HCT116 (cell line): Measurements from ENCODE around the gene ATL2. TPM values are rescaled to one million over a fixed set of nuclear protein-coding genes. Genes with fewer than 3 reads are reported as not detected.

ENCODE experiments used
- ATAC-seq: fragments of 200-7000 bp; cut with Tn5 transposase; 2 replicates; pipeline ENCODE4 v1.9.1; 2020; ENCODE audit warnings: mild to moderate bottlenecking, moderate library complexity
- BruUV-seq: library from RNA; stranded (reverse); fragments of 400-500 nt; replicated peaks from 2 replicates; lab custom pipeline; 2021; lab: Mats Ljungman, UMichigan
- CTCF ChIA-PET: fragments of 300-600 bp; sonication (Branson Sonifier 250); formaldehyde crosslinking; loops from one replicate; lab custom pipeline; 2021; ENCODE audit warnings: antibody characterized with exemption; lab: Charles Lee
- POLR2A ChIA-PET: fragments of 300-600, 350-600 bp; sonication (Branson Sonifier 250); formaldehyde crosslinking; loops from one replicate; lab custom pipeline; 2021; ENCODE audit warnings: antibody characterized with exemption; lab: Charles Lee
- RAD21 ChIA-PET, 2 experiments: fragments of 300-600 bp; sonication (Branson Sonifier 250); formaldehyde crosslinking; loops; one replicate each; lab custom pipeline; 2023; ENCODE audit warnings: low total read pairs in 2 of 2; ENCODE audit not compliant: uncharacterized antibody in 2 of 2, unreplicated experiment in 2 of 2, low non-redundant PET in 1 of 2; lab: Charles Lee
- DNase-seq: peaks from one replicate; pipeline ENCODE4 v3.0.0-alpha.2; 2010; ENCODE audit warnings: low read depth, low spot score
- H2AFZ ChIP-seq: fragments of 200-600 bp; shearing (Covaris generic), sonication (generic); 2 replicates; pipeline ENCODE4 v1.6.1; 2017; ENCODE audit warnings: low read depth, mixed run types, mixed read lengths, antibody characterized with exemption, low read length; ENCODE audit not compliant: poor library complexity, severe bottlenecking
- H3K27ac ChIP-seq: 2 replicates; pipeline ENCODE4 v1.5.1; 2012; ENCODE audit warnings: low read depth, low read length
- H3K27me3 ChIP-seq: fragments of 200-600 bp; sonication (generic); 2 replicates; pipeline ENCODE4 v1.6.1; 2016; ENCODE audit warnings: mixed run types, low read length, mixed read lengths; ENCODE audit not compliant: insufficient read depth
- H3K36me3 ChIP-seq, 2 experiments: fragments of 200-500 bp in 1 of 2; fragments of 200-600 bp in 1 of 2; sonication (Bioruptor generic) in 1 of 2; sonication (generic) in 1 of 2; 2 replicates each; pipeline versions ENCODE4 v1.5.1 to v1.6.1; 2014 to 2016; ENCODE audit warnings: low read length in 2 of 2, inconsistent platforms in 1 of 2, mixed read lengths in 1 of 2, mixed run types in 1 of 2; ENCODE audit not compliant: insufficient read depth in 2 of 2, control insufficient read depth in 1 of 2
- H3K4me1 ChIP-seq, 2 experiments: fragments of 200-600 bp in 1 of 2; sonication (generic) in 1 of 2; 2 replicates each; pipeline versions ENCODE4 v1.5.1 to v1.6.1; 2012 to 2017; ENCODE audit warnings: low read length in 2 of 2, inconsistent platforms in 1 of 2, mild to moderate bottlenecking in 1 of 2, mixed read lengths in 1 of 2, mixed run types in 1 of 2, moderate library complexity in 1 of 2; ENCODE audit not compliant: insufficient read depth in 2 of 2, control insufficient read depth in 1 of 2
- H3K4me2 ChIP-seq: fragments of 200-600 bp; sonication (generic); 2 replicates; pipeline ENCODE4 v1.6.1; 2017; ENCODE audit warnings: mixed run types, low read length, mixed read lengths
- H3K4me3 ChIP-seq, 2 experiments: fragments of 200-600 bp in 1 of 2; sonication (generic) in 1 of 2; replicated peaks in 1 of 2; 2 replicates each; pipeline ENCODE4 v1.5.1; 2011 to 2016; ENCODE audit warnings: low read length in 2 of 2, control low read depth in 1 of 2, low read depth in 1 of 2, mild to moderate bottlenecking in 1 of 2, mixed read lengths in 1 of 2, mixed run types in 1 of 2
- H3K79me2 ChIP-seq: fragments of 200-600 bp; sonication (generic); 2 replicates; pipeline ENCODE4 v1.6.1; 2017; ENCODE audit warnings: mild to moderate bottlenecking, mixed run types, low read length, moderate library complexity, mixed read lengths; ENCODE audit not compliant: insufficient read depth
- H3K9ac ChIP-seq: fragments of 200-600 bp; sonication (generic); 2 replicates; pipeline ENCODE4 v1.6.1; 2016; ENCODE audit warnings: low read length, mixed read lengths
- H3K9me2 ChIP-seq: fragments of 200-600 bp; sonication (generic), shearing (Covaris generic); 2 replicates; pipeline ENCODE4 v1.6.1; 2017; ENCODE audit warnings: mixed run types, mild to moderate bottlenecking, moderate library complexity; ENCODE audit not compliant: insufficient read depth
- H3K9me3 ChIP-seq, 2 experiments: fragments of 200-500 bp in 1 of 2; fragments of 200-600 bp in 1 of 2; sonication (Bioruptor generic) in 1 of 2; sonication (generic) in 1 of 2; 2 replicates each; pipeline ENCODE4 v1.6.1; 2014 to 2017; ENCODE audit warnings: low read length in 2 of 2, mixed read lengths in 2 of 2, inconsistent platforms in 1 of 2, low read depth in 1 of 2, mild to moderate bottlenecking in 1 of 2, mixed run types in 1 of 2, moderate library complexity in 1 of 2; ENCODE audit not compliant: control insufficient read depth in 1 of 2, insufficient read depth in 1 of 2
- H4K20me1 ChIP-seq: fragments of 200-600 bp; sonication (generic), shearing (Covaris generic); 2 replicates; pipeline ENCODE4 v1.6.1; 2017; ENCODE audit warnings: mixed run types, mild to moderate bottlenecking, moderate library complexity; ENCODE audit not compliant: insufficient read depth
- CEBPB ChIP-seq: IDR thresholded peaks from 2 replicates; pipeline ENCODE4 v1.6.1; 2012; ENCODE audit warnings: low read depth
- EGR1 ChIP-seq: IDR thresholded peaks from 2 replicates; pipeline ENCODE4 v1.6.1; 2012; ENCODE audit warnings: low read depth
- ELF1 ChIP-seq: IDR thresholded peaks from 2 replicates; pipeline ENCODE4 v1.6.1; 2012; ENCODE audit warnings: low read depth, borderline replicate concordance
- EZH2 ChIP-seq: fragments of 200-600 bp; sonication (generic); IDR thresholded peaks from 2 replicates; pipeline ENCODE4 v1.6.1; 2017; ENCODE audit warnings: antibody characterized with exemption, mixed run types
- EZH2phosphoT487 ChIP-seq: fragments of 200-600 bp; IDR thresholded peaks from 2 replicates; pipeline ENCODE4 v1.6.1; 2018; ENCODE audit warnings: antibody characterized with exemption, borderline replicate concordance
- FOSL1 ChIP-seq: IDR thresholded peaks from 2 replicates; pipeline ENCODE4 v1.6.1; 2012; ENCODE audit warnings: low read depth
- POLR2A ChIP-seq: IDR thresholded peaks from 2 replicates; pipeline ENCODE4 v1.7.0; 2011; ENCODE audit warnings: borderline replicate concordance; ENCODE audit not compliant: insufficient read depth, insufficient read length; ENCODE audit errors: extremely low read depth
- RAD21 ChIP-seq: IDR thresholded peaks from 2 replicates; pipeline ENCODE4 v1.6.1; 2012; ENCODE audit warnings: low read depth, mild to moderate bottlenecking
- SIN3A ChIP-seq: IDR thresholded peaks from 2 replicates; pipeline ENCODE4 v1.6.1; 2012; ENCODE audit warnings: low read depth
- SP1 ChIP-seq: IDR thresholded peaks from 2 replicates; pipeline ENCODE4 v1.6.1; 2012; ENCODE audit warnings: low read depth
- SRF ChIP-seq: IDR thresholded peaks from 2 replicates; pipeline ENCODE4 v1.6.1; 2012; ENCODE audit warnings: low read depth
- TCF7L2 ChIP-seq: IDR thresholded peaks from 2 replicates; pipeline ENCODE4 v1.7.0; 2011; ENCODE audit warnings: borderline replicate concordance, inconsistent platforms; ENCODE audit not compliant: insufficient read depth, insufficient read length; ENCODE audit errors: extremely low read depth
- YY1 ChIP-seq: IDR thresholded peaks from 2 replicates; pipeline ENCODE4 v1.6.1; 2011; ENCODE audit warnings: low read length, low read depth, moderate library complexity, mild to moderate bottlenecking; ENCODE audit not compliant: insufficient replicate concordance; ENCODE audit errors: extremely low read depth
- ZNF274 ChIP-seq: fragments of 200-500 bp; sonication (Bioruptor generic); IDR thresholded peaks from 2 replicates; pipeline ENCODE4 v1.6.1; 2014; ENCODE audit warnings: mild to moderate bottlenecking, low read depth, low read length, inconsistent platforms
- intact Hi-C: fragments of 100-400 bp; cut with micrococcal nuclease; formaldehyde crosslinking; loops from 2 replicates; pipeline ENCODE4 v1.10.0; 2022
- total RNA-seq: library from RNA; stranded (reverse); gene quantifications from one replicate; pipeline ENCODE4 v1.2.1, GENCODE V29; 2021; ENCODE audit not compliant: unreplicated experiment
- TF ChIP-seq, protein P1 (sequence below): IDR thresholded peaks from 2 replicates; pipeline ENCODE4 v1.6.1; 2012; ENCODE audit warnings: low read depth
- TF ChIP-seq, protein P2 (sequence below): IDR thresholded peaks from 2 replicates; pipeline ENCODE4 v1.6.1; 2012
- TF ChIP-seq, protein P3 (sequence below): IDR thresholded peaks from 2 replicates; pipeline ENCODE4 v1.6.1; 2012

The ATL2 gene
- total RNA-seq, 1 experiment from 2014 or later = 80.7 TPM

DNA sequence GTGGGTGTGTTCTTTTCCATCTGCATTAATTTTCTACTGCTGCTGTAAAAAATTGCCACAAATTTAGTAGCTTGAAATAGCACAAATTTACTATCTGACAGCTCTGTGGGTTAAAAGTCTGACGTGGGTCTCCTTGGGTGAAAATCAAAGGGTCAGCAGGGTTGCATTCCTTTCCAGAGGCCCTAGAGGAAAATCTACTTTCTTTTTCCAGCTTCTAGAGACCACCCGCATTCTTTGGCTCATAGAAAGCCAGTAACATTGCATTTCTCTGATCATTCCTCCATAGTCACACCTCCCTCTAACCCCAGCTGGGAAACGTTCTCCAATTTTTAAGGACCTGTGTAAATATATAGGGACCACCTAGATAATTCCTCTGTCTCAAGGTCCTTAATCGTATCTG is 128.8 kb downstream of the ATL2 start:
- Histone ChIP-seq H3K4me1 (peaks cover 3 to 6% of the 10 kb centered on the region in 2 experiments; a peak in 2 of 4 replicates), H3K4me2 (no peak overlapping the region), H3K27ac (no peak overlapping the region), H3K4me3 (no peak overlapping the region), H3K9ac (no peak overlapping the region)
- ChIA-PET CTCF (no interaction called here), RAD21 (no interaction called here)
- no peak for DNase-seq
- TF ChIP-seq EZH2 (no peak), EGR1 (no peak), SIN3A (no peak), RAD21 (no peak), ELF1 (no peak), FOSL1 (no peak), EZH2phosphoT487 (no peak), TCF7L2 (no peak), SRF (no peak), SP1 (no peak), POLR2A (no peak), YY1 (no peak), CEBPB (no peak), ZNF274 (no peak)
- TF ChIP-seq, protein P1, sequence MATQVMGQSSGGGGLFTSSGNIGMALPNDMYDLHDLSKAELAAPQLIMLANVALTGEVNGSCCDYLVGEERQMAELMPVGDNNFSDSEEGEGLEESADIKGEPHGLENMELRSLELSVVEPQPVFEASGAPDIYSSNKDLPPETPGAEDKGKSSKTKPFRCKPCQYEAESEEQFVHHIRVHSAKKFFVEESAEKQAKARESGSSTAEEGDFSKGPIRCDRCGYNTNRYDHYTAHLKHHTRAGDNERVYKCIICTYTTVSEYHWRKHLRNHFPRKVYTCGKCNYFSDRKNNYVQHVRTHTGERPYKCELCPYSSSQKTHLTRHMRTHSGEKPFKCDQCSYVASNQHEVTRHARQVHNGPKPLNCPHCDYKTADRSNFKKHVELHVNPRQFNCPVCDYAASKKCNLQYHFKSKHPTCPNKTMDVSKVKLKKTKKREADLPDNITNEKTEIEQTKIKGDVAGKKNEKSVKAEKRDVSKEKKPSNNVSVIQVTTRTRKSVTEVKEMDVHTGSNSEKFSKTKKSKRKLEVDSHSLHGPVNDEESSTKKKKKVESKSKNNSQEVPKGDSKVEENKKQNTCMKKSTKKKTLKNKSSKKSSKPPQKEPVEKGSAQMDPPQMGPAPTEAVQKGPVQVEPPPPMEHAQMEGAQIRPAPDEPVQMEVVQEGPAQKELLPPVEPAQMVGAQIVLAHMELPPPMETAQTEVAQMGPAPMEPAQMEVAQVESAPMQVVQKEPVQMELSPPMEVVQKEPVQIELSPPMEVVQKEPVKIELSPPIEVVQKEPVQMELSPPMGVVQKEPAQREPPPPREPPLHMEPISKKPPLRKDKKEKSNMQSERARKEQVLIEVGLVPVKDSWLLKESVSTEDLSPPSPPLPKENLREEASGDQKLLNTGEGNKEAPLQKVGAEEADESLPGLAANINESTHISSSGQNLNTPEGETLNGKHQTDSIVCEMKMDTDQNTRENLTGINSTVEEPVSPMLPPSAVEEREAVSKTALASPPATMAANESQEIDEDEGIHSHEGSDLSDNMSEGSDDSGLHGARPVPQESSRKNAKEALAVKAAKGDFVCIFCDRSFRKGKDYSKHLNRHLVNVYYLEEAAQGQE = no peak
- TF ChIP-seq, protein P2, sequence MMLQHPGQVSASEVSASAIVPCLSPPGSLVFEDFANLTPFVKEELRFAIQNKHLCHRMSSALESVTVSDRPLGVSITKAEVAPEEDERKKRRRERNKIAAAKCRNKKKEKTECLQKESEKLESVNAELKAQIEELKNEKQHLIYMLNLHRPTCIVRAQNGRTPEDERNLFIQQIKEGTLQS = no peak
- TF ChIP-seq, protein P3, sequence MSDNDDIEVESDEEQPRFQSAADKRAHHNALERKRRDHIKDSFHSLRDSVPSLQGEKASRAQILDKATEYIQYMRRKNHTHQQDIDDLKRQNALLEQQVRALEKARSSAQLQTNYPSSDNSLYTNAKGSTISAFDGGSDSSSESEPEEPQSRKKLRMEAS = no peak
- TF ChIP-seq, all 23 proteins: peak for 0
- no peak overlapping the region for H2AFZ ChIP-seq
- no peak for ATAC-seq
- H3K9me3 ChIP-seq = no peaks in the 10 kb centered on the region
- no peaks in the 10 kb centered on the region for H3K9me2 ChIP-seq
- H4K20me1 ChIP-seq = no peaks in the 10 kb centered on the region
- no TSS peak for BruUV-seq
- H3K79me2 ChIP-seq = no peaks in the 10 kb centered on the region
- POLR2A ChIA-PET = no interaction called here
- H3K36me3 ChIP-seq = no peaks in the 10 kb centered on the region
- no peaks in the 10 kb centered on the region for H3K27me3 ChIP-seq
- intact Hi-C loops = no loop called here
